GM12878 (cell line): ENCODE data around the gene GRAMD1B. TPM values are rescaled to one million over a fixed set of nuclear protein-coding genes. Genes with fewer than 3 reads are reported as not detected.

Source experiments
- ATAC-seq: fragments of 200-7000 bp; cut with Tn5 transposase; 3 replicates; pipeline ENCODE4 v1.9.1; 2020; ENCODE audit warnings: mild to moderate bottlenecking, moderate library complexity
- BruUV-seq: library from RNA; stranded (reverse); fragments of 400-500 nt; replicated peaks from 2 replicates; lab custom pipeline; 2021; lab: Mats Ljungman, UMichigan
- CTCF ChIA-PET: fragments of 300-600 bp; sonication (Branson Sonifier 250); formaldehyde crosslinking; extraction: SDS; loops from one replicate; lab custom pipeline; 2021; ENCODE audit warnings: inconsistent platforms; lab: Yijun Ruan, JAX
- POLR2A ChIA-PET: fragments of 350-600 bp; formaldehyde crosslinking; extraction: SDS; loops from one replicate; lab custom pipeline; 2021; ENCODE audit warnings: inconsistent platforms; lab: Charles Lee
- RAD21 ChIA-PET: fragments of 300-600 bp; sonication (Branson Sonifier 250); formaldehyde crosslinking; loops from one replicate; lab custom pipeline; 2023; ENCODE audit warnings: antibody characterized with exemption; ENCODE audit not compliant: unreplicated experiment; lab: Charles Lee
- SMC1A ChIA-PET: fragments of 300-600 bp; sonication (Branson Sonifier 250); formaldehyde crosslinking; loops from one replicate; lab custom pipeline; 2023; ENCODE audit not compliant: unreplicated experiment, uncharacterized antibody; lab: Charles Lee
- DNase-seq: peaks from one replicate; pipeline ENCODE4 v3.0.0-alpha.2; 2011; ENCODE audit warnings: low read depth, low spot score
- FAIRE-seq: peaks from 3 replicates; lab custom pipeline; 2011; peaks lifted over from hg19 to GRCh38; lab: Jason Lieb, UNC
- H2AFZ ChIP-seq: 2 replicates; pipeline ENCODE4 v1.6.0; 2011; ENCODE audit warnings: low read depth, low read length, control low read depth; ENCODE audit not compliant: control insufficient read depth
- H3K27ac ChIP-seq: 2 replicates; pipeline ENCODE4 v1.5.1; 2011; ENCODE audit warnings: control low read depth; ENCODE audit not compliant: control insufficient read depth, insufficient read depth
- H3K27me3 ChIP-seq, 2 experiments: replicated peaks in 1 of 2; 2 replicates each; pipeline versions ENCODE4 v1.6.0 to v1.6.1; 2011; ENCODE audit warnings: low read length in 1 of 2; ENCODE audit not compliant: control insufficient read depth in 2 of 2, insufficient read depth in 2 of 2
- H3K36me3 ChIP-seq, 2 experiments: 2 replicates each; pipeline ENCODE4 v1.5.1; 2011; ENCODE audit warnings: low read length in 1 of 2; ENCODE audit not compliant: control insufficient read depth in 2 of 2, insufficient read depth in 2 of 2
- H3K4me1 ChIP-seq: 2 replicates; pipeline ENCODE4 v1.6.1; 2011; ENCODE audit warnings: mild to moderate bottlenecking, low read length, moderate library complexity, mixed read lengths; ENCODE audit not compliant: control insufficient read depth, insufficient read depth
- H3K4me2 ChIP-seq: 2 replicates; pipeline ENCODE4 v1.6.0; 2011; ENCODE audit warnings: control low read depth; ENCODE audit not compliant: control insufficient read depth, insufficient read depth
- H3K4me3 ChIP-seq: fragments of 200-600 bp; sonication (generic); 2 replicates; pipeline ENCODE4 v1.5.1; 2016
- H3K79me2 ChIP-seq: 2 replicates; pipeline ENCODE4 v1.6.0; 2011; ENCODE audit warnings: low read length; ENCODE audit not compliant: control insufficient read depth, insufficient read depth
- H3K9ac ChIP-seq: 2 replicates; pipeline ENCODE4 v1.8.0; 2011; ENCODE audit warnings: low read length, control low read depth, mixed read lengths; ENCODE audit not compliant: control insufficient read depth, insufficient read depth
- H3K9me3 ChIP-seq: replicated peaks from 3 replicates; pipeline ENCODE4 v1.5.1; 2011; ENCODE audit warnings: mild to moderate bottlenecking, low read length; ENCODE audit not compliant: control insufficient read depth, insufficient read depth
- H4K20me1 ChIP-seq: 2 replicates; pipeline ENCODE4 v1.6.0; 2011; ENCODE audit not compliant: control insufficient read depth, insufficient read depth
- ATF2 ChIP-seq: IDR thresholded peaks from 2 replicates; pipeline ENCODE4 v1.6.1; 2012; ENCODE audit warnings: low read length, inconsistent platforms
- BACH1 ChIP-seq: fragments of 450-650 bp; IDR thresholded peaks from 2 replicates; pipeline ENCODE4 v1.6.1; 2017; ENCODE audit warnings: mild to moderate bottlenecking, borderline replicate concordance
- CUX1 ChIP-seq: IDR thresholded peaks from 2 replicates; pipeline ENCODE4 v1.6.1; 2012; ENCODE audit warnings: improper control_type of control experiment, low read depth, low read length; ENCODE audit not compliant: insufficient replicate concordance
- GATAD2B ChIP-seq: fragments of 450-650 bp; conservative IDR thresholded peaks from 2 replicates; pipeline ENCODE4 v1.6.1; 2017; ENCODE audit warnings: low read depth, mild to moderate bottlenecking, moderate library complexity
- HCFC1 ChIP-seq: fragments of 150-350 bp; IDR thresholded peaks from 2 replicates; pipeline ENCODE4 v1.6.1; 2014; ENCODE audit warnings: low read length
- KAT2A ChIP-seq: conservative IDR thresholded peaks from 2 replicates; pipeline ENCODE4 v1.6.1; 2011; ENCODE audit warnings: low read depth, low read length; ENCODE audit not compliant: control insufficient read depth
- MAX ChIP-seq: IDR thresholded peaks from 2 replicates; pipeline ENCODE4 v1.6.1; 2012; ENCODE audit warnings: low read depth, low read length, improper control_type of control experiment
- MTA2 ChIP-seq: fragments of 450-650 bp; IDR thresholded peaks from 2 replicates; pipeline ENCODE4 v1.6.1; 2016; ENCODE audit warnings: low read depth, mild to moderate bottlenecking, moderate library complexity
- NFXL1 ChIP-seq: fragments of 450-650 bp; IDR thresholded peaks from 2 replicates; pipeline ENCODE4 v1.6.1; 2017; ENCODE audit warnings: antibody characterized with exemption, mild to moderate bottlenecking, borderline replicate concordance
- PKNOX1 ChIP-seq: fragments of 450-650 bp; IDR thresholded peaks from 2 replicates; pipeline ENCODE4 v1.6.1; 2016; ENCODE audit warnings: mild to moderate bottlenecking
- RAD51 ChIP-seq: fragments of 450-650 bp; IDR thresholded peaks from 2 replicates; pipeline ENCODE4 v1.6.1; 2016; ENCODE audit warnings: moderate library complexity, mild to moderate bottlenecking, inconsistent platforms
- SMAD1 ChIP-seq: fragments of 450-650 bp; IDR thresholded peaks from 2 replicates; pipeline ENCODE4 v1.6.1; 2018; ENCODE audit warnings: mild to moderate bottlenecking, low read depth; ENCODE audit not compliant: partially characterized antibody
- SPI1 ChIP-seq: IDR thresholded peaks from 2 replicates; pipeline ENCODE4 v1.6.1; 2011; ENCODE audit warnings: low read depth, mild to moderate bottlenecking, low read length, moderate library complexity, borderline replicate concordance; ENCODE audit not compliant: insufficient read depth
- ZNF207 ChIP-seq: fragments of 450-650 bp; IDR thresholded peaks from 2 replicates; pipeline ENCODE4 v1.6.1; 2014; ENCODE audit warnings: antibody characterized with exemption, mild to moderate bottlenecking, borderline replicate concordance
- WGBS: methylation state at CpG from one replicate; pipeline ENCODE4 v1.1.6; 2016; ENCODE audit warnings: low lambda C conversion rate; ENCODE audit not compliant: insufficient replicate concordance, insufficient coverage; ENCODE audit errors: missing lambda C conversion rate; 5-methylcytosine and 5-hydroxymethylcytosine counted together
- in situ Hi-C: fragments of 300-500 bp; cut with MboI; formaldehyde crosslinking; loops from 9 replicates; pipeline ENCODE4 v1.14.3; 2018; ENCODE audit warnings: mixed read lengths
- intact Hi-C: fragments of 100-400 bp; cut with micrococcal nuclease; formaldehyde crosslinking; loops from one replicate; pipeline ENCODE4 v1.14.2; 2022; ENCODE audit not compliant: unreplicated experiment
- polyA plus RNA-seq, 11 experiments: library from polyadenylated mRNA; depleted of rRNA in 4 of 11; unstranded in 6 of 11; stranded (reverse) in 5 of 11; fragments of >200 nt; fragmentation: Nextera tagmentation in 4 of 11; fragmentation: Illumina TruSeq in 1 of 11; extraction: Ambion mirVana in 4 of 11; extraction: Trizol in 1 of 11; gene quantifications; 1 replicate in 1 of 11; 2 replicates in 10 of 11; pipeline versions ENCODE4 v1.2.1 to v1.2.3, GENCODE V29; 2011 to 2016; ENCODE audit warnings: inconsistent platforms in 2 of 11, missing spikeins in 2 of 11, low read depth in 1 of 11
- total RNA-seq, 4 experiments: library from RNA; depleted of rRNA in 3 of 4; stranded (reverse); fragments of >200 nt in 3 of 4; fragmentation: Illumina TruSeq in 1 of 4; extraction: Trizol in 1 of 4; gene quantifications; 2 replicates each; pipeline versions ENCODE4 v1.2.1 to v1.2.3, GENCODE V29; 2013 to 2021

GRAMD1B gene
- total and polyA plus RNA-seq, 10 of the 15 experiments (the other 5 are each of a cell fraction or from before 2014, with no cell fraction given), result 1.9 to 49.1 (median 26.9) TPM

GRCh38 chr11:123593570-123593969, 163.5 kb downstream of the GRAMD1B start:
- DNase-seq, result no peak
- TF ChIP-seq MTA2 (no peak), KAT2A (no peak), SMAD1 (no peak), SPI1 (no peak), BACH1 (no peak), HCFC1 (no peak), PKNOX1 (no peak), GATAD2B (no peak), ATF2 (no peak), CUX1 (no peak), MAX (no peak), RAD51 (no peak), NFXL1 (no peak), ZNF207 (no peak)

More at GRCh38 chr11:123593570-123593969, 163.5 kb downstream of the GRAMD1B start:
- H3K4me2 ChIP-seq, result no peak overlapping the region
- no peaks in the 10 kb centered on the region for H3K79me2 ChIP-seq
- H3K4me1 ChIP-seq, result no peaks in the 10 kb centered on the region
- WGBS, result 73% methylated on average over 5 of the region's 6 CpGs
- no peaks in the 10 kb centered on the region for H3K9me3 ChIP-seq
- POLR2A ChIA-PET, result no interaction called here
- no peak overlapping the region for H3K9ac ChIP-seq
- intact Hi-C loops, result no loop called here
- no peak overlapping the region for H3K27ac ChIP-seq
- in situ Hi-C loops, result no loop called here
- CTCF ChIA-PET, result no interaction called here
- H3K27me3 ChIP-seq, result no peaks in the 10 kb centered on the region
- H4K20me1 ChIP-seq, result no peaks in the 10 kb centered on the region
- no peak overlapping the region for H2AFZ ChIP-seq
- SMC1A ChIA-PET, result no interaction called here
- H3K4me3 ChIP-seq, result no peak overlapping the region
- ATAC-seq (no peak), FAIRE-seq (no peak)
- peaks cover 0 to 6% of the 10 kb centered on the region in 2 experiments; a peak in 3 of 4 replicates for H3K36me3 ChIP-seq
- BruUV-seq, result no TSS peak
- RAD21 ChIA-PET, result no interaction called here
